NCI-H510A treated with DMSO at 0.1 percent for 48 hours (cell line): ENCODE measurements around the gene UGT1A8.
"Not testable (repeated sequence)": the region's sequence is repeated elsewhere in the genome, so short reads cannot be mapped to it uniquely, and the experiment has no call there.

Source experiments
- DNase-seq: peaks from one replicate; lab custom pipeline; 2025; lab: John Stamatoyannopoulos, UW

Gene UGT1A8

GRCh38 chr2:233686928-233687327, 69.5 kb downstream of the UGT1A8 start:
- DNase-seq, result no peak

DNA sequence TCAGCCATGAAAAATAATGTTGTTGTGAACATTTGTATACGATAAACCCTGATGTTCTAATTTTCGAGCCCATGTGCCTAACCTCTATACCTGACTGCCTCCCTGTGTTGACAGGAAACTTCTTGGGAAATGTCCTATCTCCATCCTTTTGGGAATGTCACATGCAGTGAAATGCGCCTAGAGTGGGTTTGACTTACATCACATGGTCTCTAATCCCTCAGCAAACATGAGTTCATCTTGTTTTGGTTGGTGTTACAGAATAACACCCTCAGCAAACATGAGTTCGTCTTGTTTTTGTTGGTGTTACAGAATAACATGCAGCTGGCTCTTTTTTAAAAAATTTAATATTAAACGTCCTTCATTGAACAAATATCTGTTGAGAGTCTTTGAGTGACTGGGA, 70.9 kb downstream of the UGT1A8 start:
- no peak for DNase-seq

DNA sequence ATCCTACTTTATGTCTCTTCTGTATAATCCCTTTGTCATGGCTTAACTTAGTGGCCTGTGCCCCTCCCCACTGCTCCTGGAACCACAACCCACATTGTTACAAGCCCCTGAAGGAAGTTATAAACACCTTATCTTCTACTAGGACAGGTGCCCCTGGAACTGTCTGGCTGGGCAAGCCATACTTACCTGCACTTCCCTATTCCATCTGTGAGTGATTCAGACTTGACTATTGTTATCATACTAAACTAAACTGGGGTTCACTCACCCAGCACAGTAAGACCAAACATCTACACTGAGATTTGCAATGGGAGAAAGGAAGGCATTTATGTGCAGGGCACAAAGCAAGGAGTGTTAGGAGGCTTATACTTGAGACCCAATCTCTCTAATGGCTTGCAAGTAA, 71.6 kb downstream of the UGT1A8 start:
- no peak for DNase-seq

GRCh38 chr2:233689501-233689900, 72.1 kb downstream of the UGT1A8 start:
- no peak for DNase-seq

DNA sequence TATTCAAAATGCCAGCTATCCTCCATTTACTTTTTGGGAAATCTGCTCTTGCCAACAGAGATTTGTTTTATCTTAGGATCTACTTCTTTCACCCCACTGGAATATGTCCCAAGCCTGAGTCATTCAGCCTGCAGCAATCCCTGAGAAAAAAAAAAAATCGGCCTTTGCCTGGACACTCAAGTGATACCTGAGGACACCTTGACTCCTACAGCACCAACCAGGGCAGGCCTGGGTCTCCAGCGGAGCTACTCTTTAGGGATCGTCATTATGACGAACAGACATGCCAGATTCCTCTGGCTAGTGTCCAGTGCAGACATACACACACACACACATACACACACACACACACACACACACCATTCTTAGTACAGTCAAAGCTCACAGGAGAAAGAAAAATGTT, 73.0 kb downstream of the UGT1A8 start:
- DNase-seq, result no peak

- no peak for DNase-seq
Measured at GRCh38 chr2:233691443-233692433, 74.3 kb downstream of the UGT1A8 start.

- DNase-seq, result no peak
Measured at GRCh38 chr2:233692648-233693047, 75.2 kb downstream of the UGT1A8 start, which contains the start of gene UGT1A6. TSS of gene UGT1A6 (plus strand) at chr2:233692890. CDS start at chr2:233693005, 115 bp downstream.

GRCh38 chr2:233693963-233694362, 76.5 kb downstream of the UGT1A8 start:
- DNase-seq, result no peak

GRCh38 chr2:233698740-233699139, 81.3 kb downstream of the UGT1A8 start:
- DNase-seq, result no peak

GRCh38 chr2:233699424-233700027, 82.1 kb downstream of the UGT1A8 start:
- DNase-seq, result no peak

DNA sequence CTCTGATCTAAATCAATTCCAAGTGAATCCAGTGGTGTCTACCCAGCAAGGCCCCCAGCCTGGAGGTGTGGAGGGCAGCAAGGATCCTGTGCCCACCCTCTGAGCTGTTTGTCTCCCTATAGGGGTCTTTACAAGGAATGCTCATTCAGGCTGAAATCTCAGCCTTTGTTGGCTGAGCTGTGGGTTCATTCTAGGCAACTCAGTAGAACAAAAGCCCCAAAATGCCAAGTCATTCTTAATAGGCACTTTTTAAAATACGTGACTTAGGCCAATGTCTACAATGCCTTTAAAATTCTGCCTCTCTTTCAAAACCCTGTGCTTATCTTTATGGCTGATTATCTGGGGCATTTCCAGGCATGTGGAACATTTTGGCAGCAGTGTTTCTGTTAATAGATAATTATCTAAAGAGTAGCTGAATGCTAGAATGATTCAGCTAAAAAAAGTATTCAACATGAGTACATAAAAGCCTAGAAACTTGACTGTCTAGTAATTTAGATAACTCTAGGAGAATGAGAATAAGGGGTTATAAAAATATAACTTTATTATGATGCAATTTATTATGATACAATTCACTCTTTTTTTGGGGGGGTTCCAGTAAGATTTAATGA, 82.7 kb downstream of the UGT1A8 start:
- no peak for DNase-seq

GRCh38 chr2:233700842-233701241, 83.4 kb downstream of the UGT1A8 start:
- not testable (repeated sequence) for DNase-seq

DNA sequence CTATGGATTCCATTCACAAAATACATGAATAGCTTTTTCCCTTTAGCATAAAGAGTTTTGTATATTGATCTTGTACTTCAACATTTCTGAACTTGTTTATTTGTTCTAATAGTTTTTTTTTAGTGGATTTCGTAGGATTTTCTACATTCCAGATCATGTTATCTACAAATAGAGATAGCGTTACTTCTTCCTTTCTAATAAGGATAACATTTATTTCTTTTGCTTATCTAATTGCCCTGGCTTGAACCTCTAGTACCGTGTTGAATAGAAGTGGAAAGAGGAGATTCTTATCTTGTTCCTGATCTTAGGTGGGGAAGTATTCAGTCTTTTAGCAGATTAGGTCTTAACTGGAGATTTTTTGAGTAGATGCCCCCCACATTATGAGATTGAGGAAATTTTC, 84.8 kb downstream of the UGT1A8 start:
- no peak for DNase-seq

DNA sequence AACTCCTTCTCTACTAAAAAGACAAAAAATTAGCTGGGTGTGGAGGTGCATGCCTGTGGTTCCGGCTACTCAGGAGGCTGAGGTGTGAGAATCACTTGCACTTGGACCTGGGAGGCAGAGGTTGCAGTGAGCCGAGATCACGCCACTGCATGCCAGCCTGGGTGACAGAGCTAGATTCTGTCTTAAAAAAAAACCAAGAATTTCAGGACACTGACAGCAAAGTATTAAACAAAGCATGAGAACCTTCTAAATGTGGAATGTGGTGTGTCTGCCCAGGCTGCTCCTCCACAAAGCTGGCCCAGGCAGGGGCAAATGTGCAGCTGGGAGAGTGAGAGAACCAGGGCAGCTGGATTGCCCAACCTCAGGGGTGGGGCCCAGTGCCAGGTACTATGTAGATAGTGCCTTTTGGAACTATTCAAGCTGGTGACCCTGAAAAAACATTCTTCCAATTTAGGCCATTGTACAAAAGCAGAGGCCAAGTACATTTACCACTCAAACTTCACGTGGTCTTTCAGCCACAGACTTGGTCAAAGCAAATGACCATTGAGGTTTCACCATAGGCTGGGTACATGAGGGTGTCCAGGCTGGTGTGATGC, 88.6 kb downstream of the UGT1A8 start:
- DNase-seq, result no peak

DNA sequence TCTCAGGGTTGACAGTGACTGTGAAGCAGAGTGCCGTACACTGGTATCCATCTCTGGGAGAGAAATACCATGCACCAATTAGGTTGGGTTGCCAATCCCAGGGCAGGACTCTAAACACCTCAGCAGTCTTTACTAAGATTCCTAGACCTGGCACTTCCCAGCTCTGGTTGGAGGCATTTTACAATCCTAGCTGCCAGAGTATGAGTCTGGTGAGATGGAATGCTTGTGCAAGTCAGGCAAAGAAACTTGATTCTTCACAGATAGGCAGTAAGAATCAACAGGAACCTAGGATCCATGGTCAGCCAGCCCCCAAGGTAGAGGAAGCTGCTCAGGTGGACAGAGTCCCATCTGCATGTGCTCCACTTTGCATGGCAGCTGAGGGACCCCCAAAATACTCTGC, 89.3 kb downstream of the UGT1A8 start:
- DNase-seq, result no peak

DNA sequence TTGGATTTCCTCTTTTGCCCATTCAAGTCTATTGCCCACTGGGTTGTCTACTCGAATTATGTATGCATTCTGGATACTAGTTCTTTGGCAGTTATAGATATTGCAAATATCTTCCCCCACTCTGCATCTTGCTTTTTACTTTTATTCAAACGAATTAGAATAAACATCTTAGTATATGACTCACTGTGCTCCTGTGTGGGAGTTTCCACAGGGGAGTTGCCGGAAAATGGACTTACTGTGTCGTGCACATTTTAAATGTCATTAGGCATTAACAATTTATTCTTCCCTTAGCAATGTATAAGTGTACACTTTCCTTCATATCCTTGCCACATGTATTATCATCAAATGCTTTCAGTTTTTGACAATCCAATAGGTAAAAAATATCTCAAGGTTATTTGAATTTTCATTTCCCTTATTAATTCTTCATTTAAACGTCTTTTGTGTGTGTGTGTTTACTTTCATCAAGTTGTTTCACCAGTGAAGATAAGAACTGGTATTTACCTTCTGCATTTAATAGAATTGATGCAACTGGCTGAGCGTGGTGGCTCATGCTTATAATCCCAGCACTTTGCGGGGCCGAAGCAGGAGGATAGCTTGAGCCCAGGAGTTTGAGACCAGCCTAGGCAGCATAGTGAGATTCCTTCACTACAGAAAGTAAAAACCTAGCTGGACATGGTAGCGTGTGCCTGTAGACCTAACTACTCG, 90.7 kb downstream of the UGT1A8 start:
- DNase-seq, result no peak

- DNase-seq, result no peak
Measured at GRCh38 chr2:233708942-233709341, 91.5 kb downstream of the UGT1A8 start.

DNA sequence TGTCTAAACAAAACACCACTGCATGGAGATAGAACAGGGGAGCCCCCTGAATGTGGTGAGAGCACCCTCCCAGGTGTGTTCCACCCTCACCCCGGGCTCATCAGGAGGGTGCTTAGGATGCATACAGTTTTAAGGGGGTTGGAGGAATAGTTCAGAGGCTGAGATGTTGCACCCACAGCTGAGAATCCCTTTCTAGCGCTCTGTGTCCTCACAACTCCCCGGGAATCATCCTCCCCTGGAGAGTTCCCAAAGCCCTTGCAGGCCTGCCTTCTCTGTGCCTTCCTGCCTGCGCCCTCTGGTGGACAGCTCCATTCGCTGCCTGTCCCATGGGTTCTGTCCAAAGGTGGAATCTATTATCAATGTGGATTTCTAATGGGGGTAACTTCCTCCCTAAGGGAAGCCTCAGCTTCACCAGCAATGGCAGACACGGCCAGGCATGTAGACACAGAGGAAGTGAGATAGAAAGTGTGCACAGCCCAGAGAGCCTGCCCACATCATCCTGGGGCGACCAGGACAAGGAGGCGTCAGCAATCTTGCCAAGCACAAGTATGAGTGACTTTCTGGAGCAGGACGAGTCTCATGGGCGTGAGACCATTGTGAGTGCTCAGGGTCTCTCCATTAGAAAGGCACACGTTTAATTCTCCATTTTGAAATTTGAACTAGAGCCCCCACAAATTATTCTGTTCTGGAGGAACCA, 94.0 kb downstream of the UGT1A8 start:
- DNase-seq, result peak; percentile 81

DNA sequence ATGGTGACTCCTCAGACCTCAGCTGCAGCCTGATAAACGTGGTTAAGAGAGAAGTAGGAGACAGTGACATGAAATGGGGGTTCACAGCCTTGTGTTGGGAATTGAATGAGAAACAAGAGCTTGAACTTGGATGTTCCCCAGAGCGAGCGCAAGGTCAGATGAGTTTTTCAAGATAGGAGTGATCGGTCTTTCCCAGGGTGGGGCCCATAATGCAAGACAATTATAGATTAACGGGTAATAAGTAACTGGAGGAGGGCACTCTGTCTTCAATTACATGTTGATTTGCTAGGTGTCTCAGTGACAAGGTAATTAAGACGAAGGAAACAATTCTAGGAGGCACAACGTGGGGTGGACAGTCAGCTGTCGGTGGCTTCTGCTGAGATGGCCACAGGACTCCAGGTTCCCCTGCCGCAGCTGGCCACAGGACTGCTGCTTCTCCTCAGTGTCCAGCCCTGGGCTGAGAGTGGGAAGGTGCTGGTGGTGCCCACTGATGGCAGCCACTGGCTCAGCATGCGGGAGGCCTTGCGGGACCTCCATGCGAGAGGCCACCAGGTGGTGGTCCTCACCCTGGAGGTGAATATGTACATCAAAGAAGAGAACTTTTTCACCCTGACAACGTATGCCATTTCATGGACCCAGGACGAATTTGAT, 95.3 kb downstream of the UGT1A8 start, which contains the start of gene UGT1A5:
TSS of gene UGT1A5 (plus strand) at position 297 of the 651 bp plus-strand sequence. CDS start at position 382, 85 bp downstream.
- no peak for DNase-seq

DNA sequence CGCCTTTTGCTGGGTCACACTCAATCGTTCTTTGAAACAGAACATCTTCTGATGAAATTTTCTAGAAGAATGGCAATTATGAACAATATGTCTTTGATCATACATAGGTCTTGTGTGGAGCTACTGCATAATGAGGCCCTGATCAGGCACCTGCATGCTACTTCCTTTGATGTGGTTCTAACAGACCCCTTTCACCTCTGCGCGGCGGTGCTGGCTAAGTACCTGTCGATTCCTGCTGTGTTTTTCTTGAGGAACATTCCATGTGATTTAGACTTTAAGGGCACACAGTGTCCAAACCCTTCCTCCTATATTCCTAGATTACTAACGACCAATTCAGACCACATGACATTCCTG, 95.8 kb downstream of the UGT1A8 start:
- no peak for DNase-seq

- DNase-seq, result no peak
Measured at GRCh38 chr2:233714121-233714520, 96.7 kb downstream of the UGT1A8 start.
